Hepatocyte (in vitro differentiated cells): ENCODE measurements around the gene TMEM185B. TPM values are rescaled to one million over a fixed set of nuclear protein-coding genes. Genes with fewer than 3 reads are reported as not detected.

Experiments
- DNase-seq: peaks from one replicate; pipeline ENCODE4 v3.0.0-alpha.2; 2016; ENCODE audit warnings: low spot score
- H2AFZ ChIP-seq: fragments of 200-600 bp; sonication (generic); 2 replicates; pipeline ENCODE4 v1.6.0; 2016; ENCODE audit warnings: antibody characterized with exemption, mild to moderate bottlenecking
- H3K27ac ChIP-seq: fragments of 200-600 bp; sonication (generic); 2 replicates; pipeline ENCODE4 v1.5.1; 2016; ENCODE audit warnings: mild to moderate bottlenecking
- H3K27me3 ChIP-seq: fragments of 200-600 bp; sonication (generic); 2 replicates; pipeline ENCODE4 v1.6.1; 2016
- H3K36me3 ChIP-seq: fragments of 200-600 bp; sonication (generic); replicated peaks from 2 replicates; pipeline ENCODE4 v1.5.1; 2016; ENCODE audit warnings: low read depth; ENCODE audit not compliant: insufficient read depth
- H3K4me1 ChIP-seq: fragments of 200-600 bp; sonication (generic); 2 replicates; pipeline ENCODE4 v1.5.1; 2016; ENCODE audit warnings: mild to moderate bottlenecking, moderate library complexity; ENCODE audit not compliant: insufficient read depth
- H3K4me2 ChIP-seq: fragments of 200-600 bp; sonication (generic); 2 replicates; pipeline ENCODE4 v1.6.0; 2016
- H3K4me3 ChIP-seq: fragments of 200-600 bp; sonication (generic); 2 replicates; pipeline ENCODE4 v1.5.1; 2016; ENCODE audit warnings: mild to moderate bottlenecking
- H3K79me2 ChIP-seq: fragments of 200-600 bp; sonication (generic); 2 replicates; pipeline ENCODE4 v1.6.0; 2017; ENCODE audit warnings: mild to moderate bottlenecking
- H3K9me2 ChIP-seq: fragments of 200-600 bp; sonication (generic); replicated peaks from 2 replicates; pipeline ENCODE4 v1.6.0; 2017; ENCODE audit warnings: mild to moderate bottlenecking; ENCODE audit not compliant: insufficient read depth
- H3K9me3 ChIP-seq: fragments of 200-600 bp; sonication (generic); 2 replicates; pipeline ENCODE4 v1.5.1; 2016; ENCODE audit warnings: low read depth, mild to moderate bottlenecking
- H4K20me1 ChIP-seq: fragments of 200-600 bp; sonication (generic); 2 replicates; pipeline ENCODE4 v1.6.0; 2016; ENCODE audit warnings: mild to moderate bottlenecking; ENCODE audit not compliant: insufficient read depth, poor library complexity, severe bottlenecking
- EZH2 ChIP-seq: fragments of 200-600 bp; sonication (generic); IDR thresholded peaks from 2 replicates; pipeline ENCODE4 v1.6.1; 2016; ENCODE audit warnings: antibody characterized with exemption, mild to moderate bottlenecking, borderline replicate concordance
- EZH2phosphoT487 ChIP-seq: fragments of 200-600 bp; sonication (generic); IDR thresholded peaks from one replicate; pipeline ENCODE4 v1.6.1; 2018; ENCODE audit warnings: antibody characterized with exemption, mild to moderate bottlenecking, low read depth, moderate library complexity; ENCODE audit not compliant: unreplicated experiment, severe bottlenecking
- WGBS: methylation state at CpG from one replicate; pipeline ENCODE4 v1.1.6; 2016; ENCODE audit warnings: low lambda C conversion rate; ENCODE audit errors: missing lambda C conversion rate; 5-methylcytosine and 5-hydroxymethylcytosine counted together
- polyA plus RNA-seq: library from polyadenylated mRNA; unstranded; fragments of >200 nt; fragmentation: Nextera tagmentation; extraction: Ambion mirVana; gene quantifications from 2 replicates; pipeline ENCODE4 v1.2.1, GENCODE V29; 2016
- total RNA-seq: library from RNA; depleted of rRNA; stranded (reverse); fragments of >200 nt; gene quantifications from 2 replicates; pipeline ENCODE4 v1.2.3, GENCODE V29; 2014
- TF ChIP-seq, protein P1 (sequence below): fragments of 200-600 bp; sonication (generic); IDR thresholded peaks from 2 replicates; pipeline ENCODE4 v1.5.1; 2016; ENCODE audit warnings: antibody characterized with exemption, mild to moderate bottlenecking; ENCODE audit not compliant: poor library complexity

Gene TMEM185B
- total and polyA plus RNA-seq, 2 experiments from 2014 or later, result 24.0 to 26.2 TPM

DNA sequence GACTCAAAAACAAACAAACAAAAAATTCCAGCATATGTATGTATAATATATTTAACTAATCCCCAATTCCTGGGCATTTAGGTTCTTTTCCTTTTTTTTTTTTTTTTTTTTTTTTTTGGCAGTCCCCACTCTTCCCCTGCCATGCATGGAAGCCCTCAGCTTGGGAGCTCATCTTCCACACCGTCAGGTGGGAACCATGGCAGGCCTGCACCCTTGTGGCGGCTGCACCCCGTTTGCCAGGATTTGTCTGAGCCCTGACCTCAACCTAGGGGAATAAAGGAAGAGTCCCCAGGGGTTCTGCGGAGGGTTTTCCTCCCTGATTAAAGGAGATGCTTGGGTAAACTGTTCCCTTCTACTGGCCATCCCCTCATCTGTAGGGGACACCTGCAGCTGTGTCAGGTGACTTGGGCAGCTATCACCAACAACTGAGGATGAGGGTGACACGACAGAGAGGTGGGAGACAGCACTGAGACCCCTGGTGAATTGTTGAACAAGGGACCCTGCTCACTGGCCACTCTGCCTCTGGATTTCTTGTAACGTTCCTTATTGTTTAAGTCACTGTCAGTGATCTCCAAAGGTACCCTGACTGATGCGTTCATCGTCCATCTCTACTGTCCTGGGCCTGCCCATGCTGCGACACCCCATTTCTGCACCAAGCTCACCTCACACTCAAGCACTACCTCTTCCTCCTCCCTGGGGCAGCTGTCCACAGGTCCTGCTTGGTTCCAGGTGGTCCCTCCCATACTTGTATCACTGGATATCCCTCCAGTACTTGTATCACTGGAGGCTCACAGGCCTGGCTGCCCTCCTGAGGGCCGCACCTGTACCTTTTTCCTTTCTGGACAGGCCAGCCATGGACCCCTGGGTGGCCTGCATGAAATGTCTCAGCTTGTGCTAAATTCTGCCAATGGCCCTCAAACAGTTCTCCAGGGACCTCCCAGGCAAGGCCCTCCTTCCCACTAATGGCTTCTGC, 14.5 kb downstream of the TMEM185B start:
- no peaks in the 10 kb centered on the region for H3K9me3 ChIP-seq
- no peak overlapping the region for H2AFZ ChIP-seq
- H3K4me3 ChIP-seq, result no peak overlapping the region
- H3K36me3 ChIP-seq, result no peaks in the 10 kb centered on the region
- H3K27ac ChIP-seq, result no peak overlapping the region
- no peaks in the 10 kb centered on the region for H3K4me1 ChIP-seq
- 97% methylated on average over 10 of the region's 10 CpGs for WGBS
- H3K79me2 ChIP-seq, result no peaks in the 10 kb centered on the region
- H3K4me2 ChIP-seq, result no peak overlapping the region
- TF ChIP-seq EZH2phosphoT487 (no peak), EZH2 (no peak)
- TF ChIP-seq, protein P1, sequence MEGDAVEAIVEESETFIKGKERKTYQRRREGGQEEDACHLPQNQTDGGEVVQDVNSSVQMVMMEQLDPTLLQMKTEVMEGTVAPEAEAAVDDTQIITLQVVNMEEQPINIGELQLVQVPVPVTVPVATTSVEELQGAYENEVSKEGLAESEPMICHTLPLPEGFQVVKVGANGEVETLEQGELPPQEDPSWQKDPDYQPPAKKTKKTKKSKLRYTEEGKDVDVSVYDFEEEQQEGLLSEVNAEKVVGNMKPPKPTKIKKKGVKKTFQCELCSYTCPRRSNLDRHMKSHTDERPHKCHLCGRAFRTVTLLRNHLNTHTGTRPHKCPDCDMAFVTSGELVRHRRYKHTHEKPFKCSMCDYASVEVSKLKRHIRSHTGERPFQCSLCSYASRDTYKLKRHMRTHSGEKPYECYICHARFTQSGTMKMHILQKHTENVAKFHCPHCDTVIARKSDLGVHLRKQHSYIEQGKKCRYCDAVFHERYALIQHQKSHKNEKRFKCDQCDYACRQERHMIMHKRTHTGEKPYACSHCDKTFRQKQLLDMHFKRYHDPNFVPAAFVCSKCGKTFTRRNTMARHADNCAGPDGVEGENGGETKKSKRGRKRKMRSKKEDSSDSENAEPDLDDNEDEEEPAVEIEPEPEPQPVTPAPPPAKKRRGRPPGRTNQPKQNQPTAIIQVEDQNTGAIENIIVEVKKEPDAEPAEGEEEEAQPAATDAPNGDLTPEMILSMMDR, result no peak
- DNase-seq, result no peak
- H3K27me3 ChIP-seq, result no peaks in the 10 kb centered on the region
- no peaks in the 10 kb centered on the region for H3K9me2 ChIP-seq
- no peaks in the 10 kb centered on the region for H4K20me1 ChIP-seq

GRCh38 chr2:120206022-120206581, 17.1 kb downstream of the TMEM185B start:
- Histone ChIP-seq H3K9me3 (no peaks in the 10 kb centered on the region), H3K27me3 (no peaks in the 10 kb centered on the region), H3K79me2 (no peaks in the 10 kb centered on the region), H3K36me3 (no peaks in the 10 kb centered on the region), H3K4me1 (no peaks in the 10 kb centered on the region), H3K9me2 (no peaks in the 10 kb centered on the region), H3K4me3 (no peak overlapping the region), H3K4me2 (no peak overlapping the region), H2AFZ (no peak overlapping the region), H3K27ac (no peak overlapping the region), H4K20me1 (no peaks in the 10 kb centered on the region)
- peak; percentile 69 for DNase-seq
- TF ChIP-seq, protein P1, result peak; percentile 25
- no peak for TF ChIP-seq EZH2phosphoT487
- WGBS, result 54% methylated on average over 8 of the region's 8 CpGs

- Histone ChIP-seq H3K4me2 (no peak overlapping the region), H4K20me1 (no peaks in the 10 kb centered on the region), H3K27me3 (no peaks in the 10 kb centered on the region), H3K36me3 (no peaks in the 10 kb centered on the region), H3K9me3 (no peaks in the 10 kb centered on the region), H3K79me2 (no peaks in the 10 kb centered on the region), H3K4me3 (no peak overlapping the region), H3K4me1 (no peaks in the 10 kb centered on the region), H3K9me2 (no peaks in the 10 kb centered on the region), H2AFZ (no peak overlapping the region), H3K27ac (no peak overlapping the region)
- WGBS, result 87% methylated on average over 12 of the region's 12 CpGs
- no peak for DNase-seq
- TF ChIP-seq EZH2phosphoT487 (no peak), EZH2 (no peak)
- TF ChIP-seq, protein P1, result no peak
These were observed 18.1 kb downstream of the TMEM185B start for GRCh38 chr2:120204945-120205670.
